Measurements from ENCODE around the gene PTPN13. TPM values are rescaled to one million over a fixed set of nuclear protein-coding genes. Genes with fewer than 3 reads are reported as not detected.

The PTPN13 gene
- total and polyA plus RNA-seq, 8 donors = 1.9 to 9.1 (median 6.7) TPM

- H3K27me3 ChIP-seq = no peaks in the 10 kb centered on the region
- 98 to 100% methylated on average over 2 of the region's 2 CpGs for WGBS, 2 donors
- no peak for TF ChIP-seq CTCF (IDR thresholded peaks at IDR 0.05)
- no peaks in the 10 kb centered on the region for H3K4me1 ChIP-seq
- FAIRE-seq (no peak), ATAC-seq (no peak), DNase-seq (no peak)
- no peaks in the 10 kb centered on the region for H3K36me3 ChIP-seq
- intact Hi-C loops (cut with DNase I) = no loop called here
- no peaks in the 10 kb centered on the region for H3K9me3 ChIP-seq
- no peak overlapping the region for H3K27ac ChIP-seq
- H3K4me3 ChIP-seq = no peak overlapping the region
Observed at GRCh38 chr4:86670756-86671155, 76.6 kb downstream of the PTPN13 start.

GRCh38 chr4:86675548-86675947 lies 81.4 kb downstream of the PTPN13 start:
- WGBS, 2 donors = 32 to 33% methylated on average over 1 of the region's 1 CpG
- DNase-seq = no peak
- intact Hi-C loops (cut with DNase I) = no loop called here
- Histone ChIP-seq H3K27ac (no peak overlapping the region), H3K36me3 (no peaks in the 10 kb centered on the region), H3K4me3 (no peak overlapping the region), H3K27me3 (no peaks in the 10 kb centered on the region), H3K4me1 (no peaks in the 10 kb centered on the region), H3K9me3 (no peaks in the 10 kb centered on the region)
- TF ChIP-seq CTCF (IDR thresholded peaks at IDR 0.05) = no peak
- no peak for ATAC-seq
- no peak for FAIRE-seq

GRCh38 chr4:86678796-86679195 lies 84.7 kb downstream of the PTPN13 start:
- H3K9me3 ChIP-seq = no peaks in the 10 kb centered on the region
- TF ChIP-seq CTCF (IDR thresholded peaks at IDR 0.05) = no peak
- 85 to 89% methylated on average over 2 of the region's 2 CpGs for WGBS, 2 donors

GRCh38 chr4:86679441-86679840 lies 85.3 kb downstream of the PTPN13 start:
- 94 to 95% methylated on average over 2 of the region's 2 CpGs for whole genome bisulfite sequencing, 2 donors
- intact Hi-C loops (cut with DNase I) = no loop called here
- Histone ChIP-seq H3K4me1 (no peaks in the 10 kb centered on the region), H3K27me3 (no peaks in the 10 kb centered on the region), H3K27ac (no peak overlapping the region), H3K9me3 (no peaks in the 10 kb centered on the region), H3K4me3 (no peak overlapping the region), H3K36me3 (no peaks in the 10 kb centered on the region)
- no peak for ATAC-seq
- no peak for DNase-seq
- FAIRE-seq = no peak
- TF ChIP-seq CTCF (IDR thresholded peaks at IDR 0.05) = no peak

More at GRCh38 chr4:86678796-86679195, 84.7 kb downstream of the PTPN13 start:
- ATAC-seq (no peak), DNase-seq (no peak), FAIRE-seq (no peak)
- no peak overlapping the region for H3K4me3 ChIP-seq
- intact Hi-C loops (cut with DNase I) = no loop called here
- H3K27ac ChIP-seq = no peak overlapping the region
- H3K4me1 ChIP-seq = no peaks in the 10 kb centered on the region
- no peaks in the 10 kb centered on the region for H3K36me3 ChIP-seq
- H3K27me3 ChIP-seq = no peaks in the 10 kb centered on the region

GRCh38 chr4:86683167-86683566 lies 89.1 kb downstream of the PTPN13 start:
- H3K9me3 ChIP-seq = no peaks in the 10 kb centered on the region
- no peaks in the 10 kb centered on the region for H3K4me1 ChIP-seq
- DNase-seq (no peak), ATAC-seq (no peak), FAIRE-seq (no peak)
- no peaks in the 10 kb centered on the region for H3K36me3 ChIP-seq
- intact Hi-C loops (cut with DNase I) = no loop called here
- WGBS, 2 donors = 82 to 88% methylated on average over 2 of the region's 2 CpGs
- no peak overlapping the region for H3K27ac ChIP-seq
- H3K4me3 ChIP-seq = no peak overlapping the region
- TF ChIP-seq CTCF (IDR thresholded peaks at IDR 0.05) = no peak
- H3K27me3 ChIP-seq = no peaks in the 10 kb centered on the region
